Measurements from ENCODE around the gene DNAJB8.
A peak's percentile ranks its signal among the peaks of the same experiment; 100 is the strongest.

DNAJB8 gene

DNA sequence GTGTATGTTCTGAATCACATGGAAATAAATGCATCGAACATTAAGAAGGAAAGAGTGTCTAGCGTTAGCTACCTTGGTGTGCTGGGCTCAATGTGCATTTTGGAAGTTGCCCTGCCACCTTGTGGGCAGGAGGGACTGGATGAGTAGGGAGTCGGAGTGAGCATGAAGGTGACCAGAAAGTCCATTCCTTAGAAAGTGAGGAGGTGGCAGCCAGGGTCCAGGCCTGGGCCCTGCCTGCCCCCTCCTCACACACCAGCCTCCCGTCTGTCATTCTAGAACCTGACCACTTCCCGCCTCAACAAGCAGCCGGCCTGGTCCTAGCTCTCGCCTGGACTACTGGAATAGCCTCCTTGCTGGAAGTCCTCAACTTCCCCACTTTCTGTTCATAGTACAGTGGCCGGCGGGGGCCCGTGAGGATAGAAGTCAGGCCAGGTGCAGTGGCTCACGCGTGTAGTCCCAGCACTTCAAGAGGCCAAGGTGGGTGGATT, 36.5 kb upstream of the DNAJB8 start:
- Histone ChIP-seq H3K9me3 (ENCODE audit: low read depth, low read length) (no peaks in the 10 kb centered on the region), H3K27ac (no peak overlapping the region), H3K36me3 (ENCODE audit: insufficient read depth, low read length) (no peaks in the 10 kb centered on the region), H3K4me3 (no peak overlapping the region), H3K9ac (ENCODE audit: insufficient read length) (no peak overlapping the region)
- TF ChIP-seq FOXP2 (optimal IDR thresholded peaks at IDR 0.05; ENCODE audit: control extremely low read depth, extremely low read length, insufficient read depth) (no peak), POLR2AphosphoS5 (IDR thresholded peaks at IDR 0.05; ENCODE audit: borderline replicate concordance, low read depth, low read length) (no peak), EZH2 (IDR thresholded peaks at IDR 0.05) (no peak)
- no peak for DNase-seq (ENCODE audit: low read depth, low spot score)

DNA sequence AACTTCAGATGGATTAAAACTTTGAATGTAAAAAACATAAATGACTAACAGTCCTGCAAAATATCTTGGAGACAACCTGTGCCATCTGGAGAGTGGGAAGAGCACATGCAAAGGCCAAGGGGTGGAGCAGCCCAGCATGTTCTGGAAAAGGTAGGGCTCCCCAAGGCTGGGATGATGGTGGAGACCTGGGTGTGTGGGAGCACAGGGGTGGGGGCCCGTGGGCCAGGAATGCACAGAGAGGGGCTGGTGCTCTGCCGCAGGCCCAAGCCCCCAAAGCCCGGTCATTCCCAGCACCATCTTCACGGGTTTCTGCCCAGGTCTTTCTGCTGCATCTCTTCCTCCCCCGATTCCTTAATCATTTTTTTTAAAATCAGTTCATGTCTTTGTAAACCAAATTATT, 36.0 kb upstream of the DNAJB8 start:
- Histone ChIP-seq H3K36me3 (ENCODE audit: insufficient read depth, low read length) (no peaks in the 10 kb centered on the region), H3K9me3 (ENCODE audit: low read depth, low read length) (no peaks in the 10 kb centered on the region), H3K4me3 (no peak overlapping the region), H3K9ac (ENCODE audit: insufficient read length) (no peak overlapping the region), H3K27ac (no peak overlapping the region)
- TF ChIP-seq FOXP2 (optimal IDR thresholded peaks at IDR 0.05; ENCODE audit: control extremely low read depth, extremely low read length, insufficient read depth) = no peak
- TF ChIP-seq EZH2 (IDR thresholded peaks at IDR 0.05) = no peak
- TF ChIP-seq POLR2AphosphoS5 (IDR thresholded peaks at IDR 0.05; ENCODE audit: borderline replicate concordance, low read depth, low read length) = no peak
- DNase-seq (ENCODE audit: low read depth, low spot score) = no peak

DNA sequence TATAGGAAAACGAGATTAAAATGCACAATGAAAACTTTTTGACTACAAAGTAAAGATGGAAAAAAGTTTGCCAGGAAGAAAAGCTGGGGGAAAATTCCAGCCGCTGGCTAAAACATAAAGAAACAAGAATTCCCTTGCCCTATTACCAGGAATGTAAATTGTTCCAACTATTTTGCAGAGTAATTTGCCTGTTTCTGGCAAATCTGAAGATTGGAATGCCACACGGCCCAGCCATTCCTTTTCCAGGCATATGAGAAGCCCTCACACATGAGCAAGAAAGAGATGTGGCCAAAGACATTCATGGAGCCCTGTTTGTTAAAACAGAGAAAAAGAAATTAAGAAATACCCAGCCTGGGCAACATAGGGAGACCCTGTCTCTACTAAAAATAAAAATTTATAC, 34.7 kb upstream of the DNAJB8 start:
- TF ChIP-seq POLR2AphosphoS5 (IDR thresholded peaks at IDR 0.05; ENCODE audit: borderline replicate concordance, low read depth, low read length) (no peak), FOXP2 (optimal IDR thresholded peaks at IDR 0.05; ENCODE audit: control extremely low read depth, extremely low read length, insufficient read depth) (no peak), EZH2 (IDR thresholded peaks at IDR 0.05) (no peak)
- Histone ChIP-seq H3K4me3 (no peak overlapping the region), H3K36me3 (ENCODE audit: insufficient read depth, low read length) (no peaks in the 10 kb centered on the region), H3K9ac (ENCODE audit: insufficient read length) (no peak overlapping the region), H3K9me3 (ENCODE audit: low read depth, low read length) (no peaks in the 10 kb centered on the region), H3K27ac (no peak overlapping the region)
- DNase-seq (ENCODE audit: low read depth, low spot score) = no peak

DNA sequence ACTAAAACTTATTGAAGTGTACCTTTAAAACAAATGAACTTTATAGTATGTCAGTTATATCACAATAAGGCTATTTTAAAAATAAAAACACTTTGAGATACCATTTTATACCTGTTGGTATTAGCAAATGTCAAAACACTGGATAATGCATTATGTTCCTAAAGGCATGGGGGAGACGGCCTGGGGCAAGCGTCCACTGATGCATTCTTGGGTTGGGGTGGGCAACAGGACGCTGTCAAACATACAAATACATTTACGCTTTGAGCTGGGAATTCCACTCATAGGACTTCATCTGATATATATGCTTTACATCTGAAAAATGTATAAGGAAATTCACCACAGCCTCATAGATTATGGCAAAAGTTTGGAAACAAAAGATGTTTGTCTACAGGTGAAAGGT, 33.9 kb upstream of the DNAJB8 start:
- no peak overlapping the region for H3K9ac ChIP-seq (ENCODE audit: insufficient read length)
- DNase-seq (ENCODE audit: low read depth, low spot score) = no peak
- H3K27ac ChIP-seq = no peak overlapping the region
- H3K36me3 ChIP-seq (ENCODE audit: insufficient read depth, low read length) = no peaks in the 10 kb centered on the region
- TF ChIP-seq EZH2 (IDR thresholded peaks at IDR 0.05) (no peak), POLR2AphosphoS5 (IDR thresholded peaks at IDR 0.05; ENCODE audit: borderline replicate concordance, low read depth, low read length) (no peak), FOXP2 (optimal IDR thresholded peaks at IDR 0.05; ENCODE audit: control extremely low read depth, extremely low read length, insufficient read depth) (no peak)
- H3K4me3 ChIP-seq = no peak overlapping the region
- no peaks in the 10 kb centered on the region for H3K9me3 ChIP-seq (ENCODE audit: low read depth, low read length)

DNA sequence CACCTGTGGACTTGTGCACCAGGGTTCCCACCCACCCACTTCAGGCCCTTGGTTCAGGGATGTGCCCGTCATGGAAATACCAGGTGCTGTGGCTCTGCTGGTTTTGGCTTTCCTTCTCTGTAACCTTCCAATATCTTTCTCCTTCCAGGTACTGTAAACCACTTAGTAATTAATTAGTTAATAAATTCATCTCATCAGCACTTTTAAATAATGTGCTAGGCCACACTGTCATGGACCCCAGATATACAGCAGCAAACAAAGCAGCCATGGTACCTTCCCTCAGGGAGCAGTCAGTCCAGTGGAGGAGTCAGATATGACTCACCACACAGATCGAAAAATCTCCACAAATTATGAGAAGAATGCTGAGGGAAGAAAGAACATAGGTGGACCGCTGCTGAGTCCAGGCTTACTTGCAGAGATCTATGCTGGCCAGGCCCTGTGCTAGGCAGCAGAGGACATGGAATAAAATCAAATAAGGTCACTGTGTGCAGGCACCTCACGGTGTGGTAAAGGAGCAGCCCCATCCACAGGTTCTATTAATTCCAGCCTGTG, 33.1 kb upstream of the DNAJB8 start:
- H3K9ac ChIP-seq (ENCODE audit: insufficient read length) = no peak overlapping the region
- H3K27ac ChIP-seq = no peak overlapping the region
- TF ChIP-seq EZH2 (IDR thresholded peaks at IDR 0.05) (no peak), POLR2AphosphoS5 (IDR thresholded peaks at IDR 0.05; ENCODE audit: borderline replicate concordance, low read depth, low read length) (no peak), FOXP2 (optimal IDR thresholded peaks at IDR 0.05; ENCODE audit: control extremely low read depth, extremely low read length, insufficient read depth) (no peak)
- no peaks in the 10 kb centered on the region for H3K36me3 ChIP-seq (ENCODE audit: insufficient read depth, low read length)
- H3K9me3 ChIP-seq (ENCODE audit: low read depth, low read length) = no peaks in the 10 kb centered on the region
- H3K4me3 ChIP-seq = no peak overlapping the region
- no peak for DNase-seq (ENCODE audit: low read depth, low spot score)

DNA sequence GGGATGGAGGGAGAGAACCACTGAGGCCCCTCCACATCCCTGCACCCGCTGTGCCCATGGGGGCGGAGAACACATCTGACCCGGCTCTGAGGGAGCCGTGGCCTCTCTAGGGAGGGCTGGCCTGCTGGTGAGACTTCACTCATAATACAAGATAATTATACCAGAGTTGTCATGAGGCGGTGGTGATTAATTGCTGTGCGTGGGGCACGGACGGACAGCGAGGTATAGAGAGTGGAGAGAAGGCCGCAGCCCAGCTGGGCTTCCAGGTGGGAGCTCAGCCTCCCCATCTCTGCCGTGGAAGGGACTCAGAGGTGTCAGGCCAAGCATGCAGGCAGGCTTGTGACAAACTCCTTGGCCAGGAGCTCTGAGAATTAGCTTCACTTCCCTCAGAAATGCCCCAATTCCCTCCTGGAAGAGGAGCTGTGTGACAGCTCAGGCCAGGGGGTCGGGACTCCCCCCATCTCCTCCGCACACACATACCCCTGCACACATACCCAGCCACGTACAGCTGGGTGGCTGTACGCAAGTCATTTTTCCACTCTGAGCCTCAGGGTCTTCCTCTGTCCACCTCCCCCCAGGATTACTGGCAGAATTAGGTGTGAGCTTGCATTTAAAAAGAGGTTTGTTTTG, 32.3 kb upstream of the DNAJB8 start:
- no peak overlapping the region for H3K27ac ChIP-seq
- H3K9ac ChIP-seq (ENCODE audit: insufficient read length) = no peak overlapping the region
- H3K36me3 ChIP-seq (ENCODE audit: insufficient read depth, low read length) = no peaks in the 10 kb centered on the region
- DNase-seq (ENCODE audit: low read depth, low spot score) = no peak
- H3K9me3 ChIP-seq (ENCODE audit: low read depth, low read length) = no peaks in the 10 kb centered on the region
- TF ChIP-seq EZH2 (IDR thresholded peaks at IDR 0.05) (no peak), FOXP2 (optimal IDR thresholded peaks at IDR 0.05; ENCODE audit: control extremely low read depth, extremely low read length, insufficient read depth) (no peak), POLR2AphosphoS5 (IDR thresholded peaks at IDR 0.05; ENCODE audit: borderline replicate concordance, low read depth, low read length) (no peak)
- H3K4me3 ChIP-seq = no peak overlapping the region

DNA sequence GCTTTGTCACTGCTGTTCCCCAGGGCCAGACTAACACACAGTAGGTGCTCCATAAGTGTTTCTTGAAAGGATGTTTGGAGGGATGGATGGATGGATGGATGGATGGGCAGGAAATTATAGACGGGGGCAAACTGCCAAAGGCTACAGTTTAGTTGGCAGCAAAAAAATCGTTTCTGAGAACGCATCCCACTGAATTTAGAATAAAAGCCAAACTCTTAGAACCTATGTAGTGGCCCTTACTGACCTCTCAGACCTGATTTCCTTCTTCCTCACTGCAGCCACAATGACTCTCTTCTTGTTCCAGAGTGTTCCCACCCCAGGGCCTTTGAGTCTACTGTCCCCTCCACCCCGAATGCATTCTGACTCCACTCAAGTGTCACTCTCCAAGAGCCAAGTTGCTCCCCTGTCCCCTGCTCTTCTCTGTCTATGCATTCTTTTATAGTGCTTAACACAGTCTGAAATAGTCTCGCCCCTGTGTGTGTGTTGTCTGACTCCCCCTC, 31.5 kb upstream of the DNAJB8 start:
- no peaks in the 10 kb centered on the region for H3K36me3 ChIP-seq (ENCODE audit: insufficient read depth, low read length)
- H3K27ac ChIP-seq = no peak overlapping the region
- H3K4me3 ChIP-seq = peak overlapping the region; percentile 84
- no peak overlapping the region for H3K9ac ChIP-seq (ENCODE audit: insufficient read length)
- no peaks in the 10 kb centered on the region for H3K9me3 ChIP-seq (ENCODE audit: low read depth, low read length)
- DNase-seq (ENCODE audit: low read depth, low spot score) = no peak
- TF ChIP-seq EZH2 (IDR thresholded peaks at IDR 0.05) (no peak), FOXP2 (optimal IDR thresholded peaks at IDR 0.05; ENCODE audit: control extremely low read depth, extremely low read length, insufficient read depth) (no peak), POLR2AphosphoS5 (IDR thresholded peaks at IDR 0.05; ENCODE audit: borderline replicate concordance, low read depth, low read length) (no peak)

DNA sequence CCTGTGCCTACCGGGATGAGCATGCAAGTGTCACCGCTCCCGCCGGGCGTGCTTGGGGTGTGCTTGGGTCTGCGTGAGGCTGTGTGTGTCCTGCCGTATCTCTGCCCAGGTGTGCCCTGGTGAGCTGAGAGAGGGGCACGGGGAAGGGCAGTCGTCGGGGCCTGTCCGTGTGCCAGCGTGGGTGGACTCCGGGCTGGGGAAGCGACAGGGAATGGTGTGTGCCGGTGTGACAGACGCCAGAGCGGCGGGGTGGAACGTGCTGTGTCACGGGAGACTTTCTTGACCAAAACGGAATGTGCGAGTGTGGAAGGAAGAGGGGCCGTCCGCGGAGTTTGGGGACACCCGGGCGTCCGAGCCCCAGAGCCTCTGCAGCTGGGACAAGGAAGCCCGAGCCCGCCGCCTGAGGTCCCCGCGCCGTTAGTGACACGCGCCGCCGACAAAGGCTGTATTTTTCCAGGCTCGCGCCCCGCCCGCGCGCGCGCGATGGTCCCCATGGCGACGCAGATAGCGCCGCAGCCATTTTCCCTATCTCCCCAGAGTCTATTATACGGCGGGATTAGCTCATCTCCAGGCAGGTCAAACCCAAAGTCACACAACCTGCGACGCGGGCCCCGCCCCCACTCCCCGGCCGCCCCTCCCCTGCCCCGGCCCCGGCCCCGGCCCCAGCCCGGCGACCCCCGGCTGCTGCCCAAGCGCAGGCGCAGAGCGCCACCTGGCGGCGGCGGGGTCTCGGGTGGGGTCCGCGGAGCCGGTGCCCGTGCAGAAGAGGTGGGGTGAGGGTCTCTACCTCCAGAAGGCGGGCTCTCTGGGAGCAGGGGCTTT, 30.8 kb upstream of the DNAJB8 start:
- no peaks in the 10 kb centered on the region for H3K9me3 ChIP-seq (ENCODE audit: low read depth, low read length)
- TF ChIP-seq EZH2 (IDR thresholded peaks at IDR 0.05) (no peak), POLR2AphosphoS5 (IDR thresholded peaks at IDR 0.05; ENCODE audit: borderline replicate concordance, low read depth, low read length) (peak; percentile 57), FOXP2 (optimal IDR thresholded peaks at IDR 0.05; ENCODE audit: control extremely low read depth, extremely low read length, insufficient read depth) (no peak)
- H3K4me3 ChIP-seq = peak overlapping the region; percentile 84
- no peak for DNase-seq (ENCODE audit: low read depth, low spot score)
- peak overlapping the region; percentile 62 for H3K9ac ChIP-seq (ENCODE audit: insufficient read length)
- H3K36me3 ChIP-seq (ENCODE audit: insufficient read depth, low read length) = no peaks in the 10 kb centered on the region
- no peak overlapping the region for H3K27ac ChIP-seq
